ENCODE results near the gene HMGB4. TPM values are rescaled to one million over a fixed set of nuclear protein-coding genes. Genes with fewer than 3 reads are reported as not detected.
A peak's percentile ranks its signal among the peaks of the same experiment; 100 is the strongest.

HMGB4 gene
- total RNA-seq, 1 experiment from 2014 or later, result not detected

DNA sequence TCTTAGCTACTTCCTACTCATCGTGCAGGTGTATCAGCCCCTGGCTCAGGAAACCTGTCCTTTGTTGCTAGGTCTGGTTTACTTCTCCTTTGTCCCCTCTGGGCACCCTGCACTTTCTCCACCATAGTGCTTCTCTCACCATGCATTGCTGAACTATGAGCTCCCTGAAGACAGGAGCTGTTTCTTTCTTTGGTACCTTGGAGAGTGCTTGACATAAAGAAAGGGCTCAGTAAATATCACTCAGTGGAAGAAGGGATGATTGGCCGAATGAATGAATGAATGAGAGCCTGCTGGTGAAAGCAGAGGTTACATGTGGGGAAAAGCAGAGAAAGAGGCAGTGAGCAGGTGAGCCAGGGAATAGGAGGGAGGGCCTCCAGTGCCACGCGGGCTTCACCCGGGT, 9.8 kb upstream of the HMGB4 start:
- ATAC-seq (no peak), DNase-seq (ENCODE audit: low read depth, low spot score) (no peak)
- no peaks in the 10 kb centered on the region for H3K36me3 ChIP-seq (ENCODE audit: control insufficient read depth, insufficient read depth, low read length)
- TF ChIP-seq SIN3A (IDR thresholded peaks at IDR 0.05; ENCODE audit: borderline replicate concordance, insufficient read depth, low read depth, low read length), result no peak
- TF ChIP-seq, protein P1, sequence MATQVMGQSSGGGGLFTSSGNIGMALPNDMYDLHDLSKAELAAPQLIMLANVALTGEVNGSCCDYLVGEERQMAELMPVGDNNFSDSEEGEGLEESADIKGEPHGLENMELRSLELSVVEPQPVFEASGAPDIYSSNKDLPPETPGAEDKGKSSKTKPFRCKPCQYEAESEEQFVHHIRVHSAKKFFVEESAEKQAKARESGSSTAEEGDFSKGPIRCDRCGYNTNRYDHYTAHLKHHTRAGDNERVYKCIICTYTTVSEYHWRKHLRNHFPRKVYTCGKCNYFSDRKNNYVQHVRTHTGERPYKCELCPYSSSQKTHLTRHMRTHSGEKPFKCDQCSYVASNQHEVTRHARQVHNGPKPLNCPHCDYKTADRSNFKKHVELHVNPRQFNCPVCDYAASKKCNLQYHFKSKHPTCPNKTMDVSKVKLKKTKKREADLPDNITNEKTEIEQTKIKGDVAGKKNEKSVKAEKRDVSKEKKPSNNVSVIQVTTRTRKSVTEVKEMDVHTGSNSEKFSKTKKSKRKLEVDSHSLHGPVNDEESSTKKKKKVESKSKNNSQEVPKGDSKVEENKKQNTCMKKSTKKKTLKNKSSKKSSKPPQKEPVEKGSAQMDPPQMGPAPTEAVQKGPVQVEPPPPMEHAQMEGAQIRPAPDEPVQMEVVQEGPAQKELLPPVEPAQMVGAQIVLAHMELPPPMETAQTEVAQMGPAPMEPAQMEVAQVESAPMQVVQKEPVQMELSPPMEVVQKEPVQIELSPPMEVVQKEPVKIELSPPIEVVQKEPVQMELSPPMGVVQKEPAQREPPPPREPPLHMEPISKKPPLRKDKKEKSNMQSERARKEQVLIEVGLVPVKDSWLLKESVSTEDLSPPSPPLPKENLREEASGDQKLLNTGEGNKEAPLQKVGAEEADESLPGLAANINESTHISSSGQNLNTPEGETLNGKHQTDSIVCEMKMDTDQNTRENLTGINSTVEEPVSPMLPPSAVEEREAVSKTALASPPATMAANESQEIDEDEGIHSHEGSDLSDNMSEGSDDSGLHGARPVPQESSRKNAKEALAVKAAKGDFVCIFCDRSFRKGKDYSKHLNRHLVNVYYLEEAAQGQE (IDR thresholded peaks at IDR 0.05; ENCODE audit: insufficient read depth in 1 of 2, low read depth in 2 of 2, low read length in 1 of 2), result peak in 1 of 2 experiments; percentile 39; a peak in 1 of 4 replicates
- no peak for TF ChIP-seq TCF7L2 (IDR thresholded peaks at IDR 0.05; ENCODE audit: low read depth, low read length)
- no peak for TF ChIP-seq POLR2AphosphoS5 (IDR thresholded peaks at IDR 0.05; ENCODE audit: low read depth, low read length)
- TF ChIP-seq, protein P2, sequence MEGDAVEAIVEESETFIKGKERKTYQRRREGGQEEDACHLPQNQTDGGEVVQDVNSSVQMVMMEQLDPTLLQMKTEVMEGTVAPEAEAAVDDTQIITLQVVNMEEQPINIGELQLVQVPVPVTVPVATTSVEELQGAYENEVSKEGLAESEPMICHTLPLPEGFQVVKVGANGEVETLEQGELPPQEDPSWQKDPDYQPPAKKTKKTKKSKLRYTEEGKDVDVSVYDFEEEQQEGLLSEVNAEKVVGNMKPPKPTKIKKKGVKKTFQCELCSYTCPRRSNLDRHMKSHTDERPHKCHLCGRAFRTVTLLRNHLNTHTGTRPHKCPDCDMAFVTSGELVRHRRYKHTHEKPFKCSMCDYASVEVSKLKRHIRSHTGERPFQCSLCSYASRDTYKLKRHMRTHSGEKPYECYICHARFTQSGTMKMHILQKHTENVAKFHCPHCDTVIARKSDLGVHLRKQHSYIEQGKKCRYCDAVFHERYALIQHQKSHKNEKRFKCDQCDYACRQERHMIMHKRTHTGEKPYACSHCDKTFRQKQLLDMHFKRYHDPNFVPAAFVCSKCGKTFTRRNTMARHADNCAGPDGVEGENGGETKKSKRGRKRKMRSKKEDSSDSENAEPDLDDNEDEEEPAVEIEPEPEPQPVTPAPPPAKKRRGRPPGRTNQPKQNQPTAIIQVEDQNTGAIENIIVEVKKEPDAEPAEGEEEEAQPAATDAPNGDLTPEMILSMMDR (IDR thresholded peaks at IDR 0.05), result no peak
- no peak overlapping the region for H3K27ac ChIP-seq (ENCODE audit: low read length)
- CTCF ChIA-PET, result no interaction called here
- no TSS peak for BruUV-seq (replicated peaks)
- H3K9me3 ChIP-seq (ENCODE audit: control insufficient read depth, insufficient read depth, low read depth, low read length), result no peaks in the 10 kb centered on the region
- POLR2A ChIA-PET, result no interaction called here
- H3K27me3 ChIP-seq (ENCODE audit: control insufficient read depth, insufficient read depth, low read length), result 0 out of 2 replicates have a peak, but pooled peaks cover under 1% of the 10 kb centered on the region
- no peak overlapping the region for H3K4me3 ChIP-seq (ENCODE audit: low read depth in 2 of 2, low read length in 2 of 2)
- H3K4me1 ChIP-seq (ENCODE audit: control insufficient read depth, insufficient read depth, low read length), result no peaks in the 10 kb centered on the region
- in situ Hi-C loops (cut with HindIII; ENCODE audit: low pct_unique_long_range_greater_than_20kb, low sequenced_read_pairs), result no loop called here
- intact Hi-C loops (cut with micrococcal nuclease; ENCODE audit: unreplicated experiment), result no loop called here

DNA sequence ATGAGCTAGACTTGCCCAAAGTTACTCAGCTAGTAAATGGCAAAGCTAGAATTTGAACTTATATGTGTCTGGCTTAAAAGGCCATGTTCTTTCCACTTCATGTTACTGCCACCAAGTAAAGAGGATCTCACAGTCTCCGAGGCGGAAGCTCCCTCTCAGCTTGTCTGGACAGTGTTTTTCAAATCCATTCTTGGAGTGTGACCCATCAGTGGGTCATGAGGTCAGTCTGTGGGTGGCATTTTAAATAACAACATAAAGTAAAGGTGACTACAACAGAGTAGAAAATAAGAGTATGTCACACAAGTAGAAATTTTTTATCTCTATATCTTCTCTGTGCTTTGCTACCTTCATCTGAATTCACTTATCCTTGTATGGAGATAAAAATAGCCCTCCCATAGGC, 3.2 kb upstream of the HMGB4 start:
- Histone ChIP-seq H3K27ac (ENCODE audit: low read length) (no peak overlapping the region), H3K27me3 (ENCODE audit: control insufficient read depth, insufficient read depth, low read length) (no peaks in the 10 kb centered on the region; the same call in 1 of the 2 replicates), H3K4me3 (ENCODE audit: low read depth in 2 of 2, low read length in 2 of 2) (no peak overlapping the region), H3K4me1 (ENCODE audit: control insufficient read depth, insufficient read depth, low read length) (no peaks in the 10 kb centered on the region), H3K36me3 (ENCODE audit: control insufficient read depth, insufficient read depth, low read length) (no peaks in the 10 kb centered on the region), H3K9me3 (ENCODE audit: control insufficient read depth, insufficient read depth, low read depth, low read length) (no peaks in the 10 kb centered on the region)
- POLR2A ChIA-PET, result no interaction called here
- CTCF ChIA-PET, result no interaction called here
- in situ Hi-C loops (cut with HindIII; ENCODE audit: low pct_unique_long_range_greater_than_20kb, low sequenced_read_pairs), result no loop called here
- TF ChIP-seq, protein P2 (IDR thresholded peaks at IDR 0.05), result no peak
- TF ChIP-seq, protein P1 (IDR thresholded peaks at IDR 0.05; ENCODE audit: insufficient read depth in 1 of 2, low read depth in 2 of 2, low read length in 1 of 2), result no peak
- TF ChIP-seq SIN3A (IDR thresholded peaks at IDR 0.05; ENCODE audit: borderline replicate concordance, insufficient read depth, low read depth, low read length) (no peak), POLR2AphosphoS5 (IDR thresholded peaks at IDR 0.05; ENCODE audit: low read depth, low read length) (no peak), TCF7L2 (IDR thresholded peaks at IDR 0.05; ENCODE audit: low read depth, low read length) (no peak)
- no TSS peak for BruUV-seq (replicated peaks)
- ATAC-seq, result no peak
- intact Hi-C loops (cut with micrococcal nuclease; ENCODE audit: unreplicated experiment), result no loop called here
- no peak for DNase-seq (ENCODE audit: low read depth, low spot score)
